K562 (cell line): Measurements from ENCODE around the gene LBHD2. TPM values are rescaled to one million over a fixed set of nuclear protein-coding genes. Genes with fewer than 3 reads are reported as not detected.

ENCODE experiments used
- BDP1 ChIP-seq: IDR thresholded peaks from 3 replicates; pipeline ENCODE4 v1.6.1; 2011; ENCODE audit not compliant: insufficient read length, insufficient read depth
- CCNT2 ChIP-seq: IDR thresholded peaks from 2 replicates; pipeline ENCODE4 v1.6.1; 2011; ENCODE audit warnings: borderline replicate concordance, low read depth, mild to moderate bottlenecking, moderate library complexity, mixed read lengths, low read length; ENCODE audit not compliant: insufficient read length; ENCODE audit errors: extremely low read depth
- CREM ChIP-seq: IDR thresholded peaks from 2 replicates; pipeline ENCODE4 v1.6.1; 2014; ENCODE audit warnings: antibody characterized with exemption, low read depth
- CTBP1 ChIP-seq: fragments of 450-650 bp; IDR thresholded peaks from 2 replicates; pipeline ENCODE4 v1.6.1; 2016; ENCODE audit warnings: borderline replicate concordance
- DMBX1 ChIP-seq: fragments of 250-450 bp; sonication (Bioruptor Pico); IDR thresholded peaks from 2 replicates; pipeline ENCODE4 v1.8.0; 2022; ENCODE audit warnings: inconsistent platforms, mild to moderate bottlenecking, moderate library complexity, borderline replicate concordance
- ELF4 ChIP-seq: fragments of 450-650 bp; formaldehyde crosslinking; IDR thresholded peaks from 2 replicates; pipeline ENCODE4 v1.4.0; 2022; ENCODE audit warnings: missing genetic modification characterization
- EP400 ChIP-seq: fragments of 450-650 bp; IDR thresholded peaks from 2 replicates; pipeline ENCODE4 v1.6.1; 2017; ENCODE audit warnings: antibody characterized with exemption, mild to moderate bottlenecking, moderate library complexity
- HDAC1 ChIP-seq, 2 experiments: fragments of 450-650 bp; IDR thresholded peaks; 2 replicates each; pipeline ENCODE4 v1.6.1; 2016 to 2017; ENCODE audit warnings: inconsistent platforms in 1 of 2, mild to moderate bottlenecking in 1 of 2, moderate library complexity in 1 of 2
- IRF2 ChIP-seq: sonication (generic); formaldehyde crosslinking; IDR thresholded peaks from 2 replicates; pipeline ENCODE4 v1.8.1; 2022; ENCODE audit warnings: mild to moderate bottlenecking, missing genetic modification reagents
- MBD1 ChIP-seq: fragments of 250-450 bp; sonication (Bioruptor Pico); IDR thresholded peaks from 2 replicates; pipeline ENCODE4 v1.8.0; 2022; ENCODE audit warnings: inconsistent platforms
- MYNN ChIP-seq, 2 experiments: sonication (generic); formaldehyde crosslinking in 1 of 2; IDR thresholded peaks; 2 replicates each; pipeline versions ENCODE4 v1.5.0 to v1.6.1; 2016 to 2020; ENCODE audit warnings: antibody characterized with exemption in 1 of 2, missing genetic modification reagents in 1 of 2
- NRF1 ChIP-seq, 2 experiments: fragments of 450-650 bp; IDR thresholded peaks in 1 of 2; conservative IDR thresholded peaks in 1 of 2; 2 replicates each; pipeline ENCODE4 v1.6.1; 2014; ENCODE audit warnings: mild to moderate bottlenecking in 2 of 2
- PHF8 ChIP-seq: fragments of 200-600 bp; sonication (generic); IDR thresholded peaks from 2 replicates; pipeline ENCODE4 v1.6.1; 2012; ENCODE audit warnings: mixed run types, mild to moderate bottlenecking, inconsistent platforms, low read length, moderate library complexity, borderline replicate concordance
- POLR2A ChIP-seq: fragments of 450-650 bp; conservative IDR thresholded peaks from 2 replicates; pipeline ENCODE4 v1.6.1; 2016
- RBM15 ChIP-seq: fragments of 200-400 bp; formaldehyde crosslinking; IDR thresholded peaks from 2 replicates; pipeline ENCODE4 v1.6.1; 2018; ENCODE audit warnings: mild to moderate bottlenecking, low read length, moderate library complexity; ENCODE audit not compliant: insufficient read depth
- USF1 ChIP-seq: sonication (generic); formaldehyde crosslinking; IDR thresholded peaks from 2 replicates; pipeline ENCODE4 v1.9.0; 2022; ENCODE audit warnings: mild to moderate bottlenecking, missing genetic modification reagents
- ZNF316 ChIP-seq: fragments of 450-650 bp; IDR thresholded peaks from 2 replicates; pipeline ENCODE4 v1.6.1; 2016
- ZNF766 ChIP-seq: fragments of 200-800 bp; sonication (Bioruptor generic); conservative IDR thresholded peaks from 2 replicates; pipeline ENCODE4 v1.6.1; 2016; ENCODE audit warnings: missing genetic modification characterization, missing compliant biosample characterization
- polyA plus RNA-seq, 8 experiments: library from polyadenylated mRNA; depleted of rRNA in 4 of 8; stranded (reverse) in 5 of 8; unstranded in 3 of 8; fragments of >200 nt; fragmentation: Nextera tagmentation in 2 of 8; fragmentation: Illumina TruSeq in 1 of 8; extraction: Ambion mirVana in 2 of 8; extraction: Trizol in 1 of 8; gene quantifications; 2 replicates each; pipeline versions ENCODE4 v1.2.1 to v1.2.3, GENCODE V29; 2011 to 2014; ENCODE audit warnings: inconsistent platforms in 1 of 8, missing spikeins in 1 of 8
- total RNA-seq, 7 experiments: library from RNA; depleted of rRNA in 6 of 7; stranded (reverse); fragments of >200 nt in 6 of 7; fragmentation: Illumina TruSeq in 2 of 7; extraction: Trizol in 2 of 7; gene quantifications; 2 replicates each; pipeline versions ENCODE4 v1.2.1 to v1.2.3, GENCODE V29; 2011 to 2021; ENCODE audit warnings: low replicate concordance in 1 of 7
- TF ChIP-seq, protein P1 (sequence below): fragments of 450-650 bp; IDR thresholded peaks from 2 replicates; pipeline ENCODE4 v1.7.0; 2016; ENCODE audit warnings: borderline replicate concordance
- TF ChIP-seq, protein P2 (sequence below): IDR thresholded peaks from 2 replicates; pipeline ENCODE4 v1.6.1; 2014; ENCODE audit warnings: antibody characterized with exemption
- TF ChIP-seq, protein P3 (sequence below): fragments of 450-650 bp; formaldehyde crosslinking; IDR thresholded peaks from 2 replicates; pipeline ENCODE4 v1.4.0; 2020; ENCODE audit warnings: mild to moderate bottlenecking, moderate library complexity

The LBHD2 gene
- total and polyA plus RNA-seq, 9 of the 15 experiments (the other 6 are each of a cell fraction or from before 2014, with no cell fraction given), result not detected

- TF ChIP-seq MBD1 (CRISPR knock-in tag), result no peak
- TF ChIP-seq, protein P1, sequence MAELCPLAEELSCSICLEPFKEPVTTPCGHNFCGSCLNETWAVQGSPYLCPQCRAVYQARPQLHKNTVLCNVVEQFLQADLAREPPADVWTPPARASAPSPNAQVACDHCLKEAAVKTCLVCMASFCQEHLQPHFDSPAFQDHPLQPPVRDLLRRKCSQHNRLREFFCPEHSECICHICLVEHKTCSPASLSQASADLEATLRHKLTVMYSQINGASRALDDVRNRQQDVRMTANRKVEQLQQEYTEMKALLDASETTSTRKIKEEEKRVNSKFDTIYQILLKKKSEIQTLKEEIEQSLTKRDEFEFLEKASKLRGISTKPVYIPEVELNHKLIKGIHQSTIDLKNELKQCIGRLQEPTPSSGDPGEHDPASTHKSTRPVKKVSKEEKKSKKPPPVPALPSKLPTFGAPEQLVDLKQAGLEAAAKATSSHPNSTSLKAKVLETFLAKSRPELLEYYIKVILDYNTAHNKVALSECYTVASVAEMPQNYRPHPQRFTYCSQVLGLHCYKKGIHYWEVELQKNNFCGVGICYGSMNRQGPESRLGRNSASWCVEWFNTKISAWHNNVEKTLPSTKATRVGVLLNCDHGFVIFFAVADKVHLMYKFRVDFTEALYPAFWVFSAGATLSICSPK, result no peak
- 0 out of 2 replicates have a peak, but pooled peaks have one; percentile 43 for TF ChIP-seq DMBX1 (CRISPR knock-in tag)
- peak in 1 of 2 experiments; percentile 47; a peak in 2 of 4 replicates for TF ChIP-seq HDAC1 (IDR thresholded peaks at IDR 0.05)
- TF ChIP-seq, protein P2, sequence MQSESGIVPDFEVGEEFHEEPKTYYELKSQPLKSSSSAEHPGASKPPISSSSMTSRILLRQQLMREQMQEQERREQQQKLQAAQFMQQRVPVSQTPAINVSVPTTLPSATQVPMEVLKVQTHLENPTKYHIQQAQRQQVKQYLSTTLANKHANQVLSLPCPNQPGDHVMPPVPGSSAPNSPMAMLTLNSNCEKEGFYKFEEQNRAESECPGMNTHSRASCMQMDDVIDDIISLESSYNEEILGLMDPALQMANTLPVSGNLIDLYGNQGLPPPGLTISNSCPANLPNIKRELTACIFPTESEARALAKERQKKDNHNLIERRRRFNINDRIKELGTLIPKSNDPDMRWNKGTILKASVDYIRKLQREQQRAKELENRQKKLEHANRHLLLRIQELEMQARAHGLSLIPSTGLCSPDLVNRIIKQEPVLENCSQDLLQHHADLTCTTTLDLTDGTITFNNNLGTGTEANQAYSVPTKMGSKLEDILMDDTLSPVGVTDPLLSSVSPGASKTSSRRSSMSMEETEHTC, result peak; percentile 86
- TF ChIP-seq NRF1 (conservative IDR thresholded peaks at IDR 0.05 in 1 of 2, IDR thresholded peaks at IDR 0.05 in 1 of 2), result peak; percentile 42 to 54; a peak in 3 of 4 replicates
- TF ChIP-seq POLR2A, result 0 out of 2 replicates have a peak, but pooled peaks have one; percentile 24
- peak; percentile 18; the same call in 1 of the 2 replicates for TF ChIP-seq PHF8
- no peak for TF ChIP-seq RBM15
- TF ChIP-seq USF1, result peak; percentile 81
- peak; percentile 44; the same call in 1 of the 2 replicates for TF ChIP-seq ZNF766 (CRISPR knock-in tag)
- no peak for TF ChIP-seq ELF4 (CRISPR knock-in tag)
- no peak for TF ChIP-seq IRF2 (CRISPR knock-in tag)
- peak; percentile 70 for TF ChIP-seq CCNT2
- no peak for TF ChIP-seq MYNN (IDR thresholded peaks at IDR 0.05)
- no peak for TF ChIP-seq MYNN (CRISPR knock-in tag; IDR thresholded peaks at IDR 0.05)
- TF ChIP-seq, protein P3, sequence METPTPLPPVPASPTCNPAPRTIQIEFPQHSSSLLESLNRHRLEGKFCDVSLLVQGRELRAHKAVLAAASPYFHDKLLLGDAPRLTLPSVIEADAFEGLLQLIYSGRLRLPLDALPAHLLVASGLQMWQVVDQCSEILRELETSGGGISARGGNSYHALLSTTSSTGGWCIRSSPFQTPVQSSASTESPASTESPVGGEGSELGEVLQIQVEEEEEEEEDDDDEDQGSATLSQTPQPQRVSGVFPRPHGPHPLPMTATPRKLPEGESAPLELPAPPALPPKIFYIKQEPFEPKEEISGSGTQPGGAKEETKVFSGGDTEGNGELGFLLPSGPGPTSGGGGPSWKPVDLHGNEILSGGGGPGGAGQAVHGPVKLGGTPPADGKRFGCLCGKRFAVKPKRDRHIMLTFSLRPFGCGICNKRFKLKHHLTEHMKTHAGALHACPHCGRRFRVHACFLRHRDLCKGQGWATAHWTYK (CRISPR knock-in tag), result no peak
- TF ChIP-seq CREM, result peak; percentile 44; the same call in 1 of the 2 replicates
- peak; percentile 73; the same call in 1 of the 2 replicates for TF ChIP-seq CTBP1
- peak; percentile 17; the same call in 1 of the 2 replicates for TF ChIP-seq EP400
- TF ChIP-seq ZNF316, result peak; percentile 92
- no peak for TF ChIP-seq BDP1
Observed at GRCh38 chr14:103118663-103119404, 34.8 kb downstream of the LBHD2 start (continued).
